Choroid plexus epithelial cell (primary cell): ENCODE measurements around the gene LYPD6B.
A peak's percentile ranks its signal among the peaks of the same experiment; 100 is the strongest.

ENCODE experiments used
- DNase-seq: peaks from one replicate; pipeline ENCODE4 v3.0.0-alpha.2; 2010; ENCODE audit warnings: low read depth
- H3K4me3 ChIP-seq: 2 replicates; pipeline ENCODE4 v1.5.1; 2011; ENCODE audit warnings: low read depth, mild to moderate bottlenecking, control low read depth, low read length, moderate library complexity
- CTCF ChIP-seq: conservative IDR thresholded peaks from 2 replicates; pipeline ENCODE4 v1.5.1; 2011; ENCODE audit warnings: low read depth, mild to moderate bottlenecking, control low read depth, inconsistent platforms, low read length, moderate library complexity

Gene LYPD6B, protein sequence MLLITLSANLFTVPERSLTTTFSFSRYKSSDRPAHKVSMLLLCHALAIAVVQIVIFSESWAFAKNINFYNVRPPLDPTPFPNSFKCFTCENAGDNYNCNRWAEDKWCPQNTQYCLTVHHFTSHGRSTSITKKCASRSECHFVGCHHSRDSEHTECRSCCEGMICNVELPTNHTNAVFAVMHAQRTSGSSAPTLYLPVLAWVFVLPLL

GRCh38 chr2:149038442-149039212, at the start of gene LYPD6B:
Gene LYPD6B, plus strand, starts transcription at chr2:149038699. Its CDS starts 92,250 bp downstream, at chr2:149130949.
- no peak for DNase-seq
- H3K4me3 ChIP-seq = no peak within 1 kb of the TSS
- TF ChIP-seq CTCF = no peak

GRCh38 chr2:148989882-148990493, 48.5 kb upstream of the LYPD6B start:
- H3K4me3 ChIP-seq = no peak overlapping the region
- peak; percentile 95 for DNase-seq
- peak; percentile 86 for TF ChIP-seq CTCF

- no peak for TF ChIP-seq CTCF
- no peak for DNase-seq
- no peak overlapping the region for H3K4me3 ChIP-seq
Measured at GRCh38 chr2:148990968-148991367, 47.5 kb upstream of the LYPD6B start.

GRCh38 chr2:148992448-148992847, 46.1 kb upstream of the LYPD6B start:
- no peak for DNase-seq
- no peak overlapping the region for H3K4me3 ChIP-seq
- no peak for TF ChIP-seq CTCF

DNA sequence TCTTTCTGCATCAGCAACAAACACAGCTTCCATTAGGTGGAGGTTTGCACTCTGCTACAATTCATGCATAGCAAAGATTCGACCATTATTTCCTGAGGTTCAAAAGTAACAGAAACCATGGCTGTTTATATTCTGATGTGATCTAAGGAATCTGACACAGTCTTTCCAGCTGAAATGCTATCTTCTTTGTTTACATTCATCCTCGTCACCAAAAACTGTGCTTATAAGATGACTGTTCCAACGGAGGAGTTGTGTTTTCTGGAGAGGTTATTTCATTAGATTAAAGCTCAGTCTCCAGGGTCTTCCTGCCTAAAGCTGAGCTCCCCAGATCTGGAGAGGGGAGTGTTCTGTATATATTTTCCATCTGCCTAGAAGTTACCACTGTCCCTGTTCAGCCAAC, 45.1 kb upstream of the LYPD6B start:
- no peak for DNase-seq
- TF ChIP-seq CTCF = no peak
- H3K4me3 ChIP-seq = no peak overlapping the region

DNA sequence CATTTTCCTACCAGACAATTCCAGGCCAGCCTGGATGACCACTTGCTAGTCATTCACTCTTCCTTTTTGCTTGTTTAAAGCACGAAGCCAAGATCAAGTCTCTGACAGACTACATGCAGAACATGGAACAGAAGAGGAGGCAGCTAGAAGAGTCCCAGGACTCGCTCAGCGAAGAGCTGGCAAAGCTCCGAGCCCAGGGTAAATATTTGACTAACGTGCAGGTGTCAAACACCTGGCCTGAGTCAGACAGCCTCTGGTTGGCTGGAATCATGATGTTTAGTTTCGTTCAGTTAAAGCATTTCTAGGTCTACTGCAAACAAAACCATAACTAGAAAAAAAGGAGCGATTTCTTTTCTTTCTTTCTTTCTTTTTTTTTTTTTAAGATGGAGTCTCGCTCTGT, 44.2 kb upstream of the LYPD6B start:
- DNase-seq = no peak
- no peak overlapping the region for H3K4me3 ChIP-seq
- TF ChIP-seq CTCF = no peak
